T-helper 9 cell (primary cell): ENCODE results near the gene CBLN3.
"Not testable (repeated sequence)": the region's sequence is repeated elsewhere in the genome, so short reads cannot be mapped to it uniquely, and the experiment has no call there.

Experiments
- DNase-seq: peaks from one replicate; pipeline ENCODE4 v3.0.0-alpha.2; 2020

The CBLN3 gene

DNA sequence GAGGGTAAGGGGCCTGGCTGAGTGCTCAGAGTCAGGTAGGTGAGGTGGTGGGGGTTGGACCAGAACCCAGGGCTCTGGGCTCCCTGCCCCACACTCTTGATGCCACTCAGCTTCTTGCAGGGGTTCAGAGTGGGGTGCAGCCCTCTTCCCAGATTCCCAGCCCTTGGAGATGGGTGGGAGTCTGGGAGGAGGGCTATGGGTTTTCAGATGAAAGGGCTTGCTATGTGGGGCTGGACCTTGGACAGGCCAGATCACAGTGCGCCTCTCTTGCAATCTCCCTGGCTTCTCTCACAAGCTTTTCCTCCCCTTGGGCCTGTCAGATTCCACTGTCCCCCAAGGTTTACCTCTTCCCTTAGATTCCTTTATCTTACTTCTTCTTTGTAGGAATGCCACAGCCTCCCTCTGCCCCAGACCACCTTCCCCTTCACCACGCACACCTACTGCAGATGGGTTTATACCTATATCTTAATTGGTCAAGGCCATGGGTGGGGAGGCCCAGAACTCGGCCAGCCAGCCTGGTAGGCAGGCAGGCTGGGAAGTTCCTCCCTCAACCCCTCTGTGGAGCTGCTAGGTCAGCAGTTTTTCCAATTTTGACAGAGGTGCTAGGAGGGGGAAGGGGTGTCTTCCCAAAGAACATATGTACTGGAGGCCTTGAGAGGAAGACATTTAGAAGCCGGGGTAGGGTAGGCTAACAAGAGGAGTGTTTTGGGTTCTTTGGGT, 29.3 kb downstream of the CBLN3 start:
- DNase-seq = no peak

- DNase-seq = no peak
These were observed 30.0 kb downstream of the CBLN3 start for GRCh38 chr14:24399447-24399822.

DNA sequence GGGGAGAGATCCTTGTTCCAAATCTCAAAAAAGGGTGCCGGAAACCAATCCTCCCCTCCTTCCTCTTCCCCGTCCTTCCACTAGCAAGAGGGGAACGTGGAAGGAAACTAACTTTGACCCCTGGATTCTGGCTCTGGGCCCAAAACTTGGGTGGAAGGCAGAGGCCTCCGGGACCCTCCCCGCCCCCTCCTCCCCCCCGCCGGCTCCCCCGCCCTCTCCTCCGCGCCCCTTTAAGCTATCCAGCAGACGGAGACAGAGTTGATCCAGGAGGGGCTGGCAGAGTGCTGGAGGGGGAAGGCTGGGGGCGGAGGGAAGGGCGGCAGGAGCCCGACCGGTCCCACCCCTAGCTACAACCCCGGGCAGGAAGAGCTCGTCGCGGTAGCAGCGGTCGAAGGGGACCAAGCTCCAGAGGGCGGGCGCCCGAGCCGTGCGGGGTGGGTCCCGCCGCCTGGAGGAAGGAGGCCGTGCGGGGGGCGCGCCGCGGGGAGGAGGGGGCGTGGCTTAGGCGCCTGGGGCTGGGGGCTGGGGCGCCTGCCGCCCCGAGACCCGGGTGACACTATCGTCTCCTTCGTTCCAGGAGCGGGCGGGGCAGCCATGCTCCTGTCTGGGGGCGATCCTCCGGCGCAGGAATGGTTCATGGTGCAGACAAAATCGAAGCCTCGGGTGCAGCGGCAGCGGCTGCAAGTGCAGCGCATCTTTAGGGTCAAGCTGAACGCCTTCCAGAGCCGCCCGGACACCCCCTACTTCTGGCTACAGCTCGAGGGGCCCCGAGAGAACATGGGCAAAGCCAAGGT, 30.6 kb downstream of the CBLN3 start, which contains the start of gene NYNRIN:
TSS of gene NYNRIN (plus strand) at position 351 of the 794 bp plus-strand sequence. CDS start at position 595, 244 bp downstream.
- DNase-seq = peak; percentile 22

DNA sequence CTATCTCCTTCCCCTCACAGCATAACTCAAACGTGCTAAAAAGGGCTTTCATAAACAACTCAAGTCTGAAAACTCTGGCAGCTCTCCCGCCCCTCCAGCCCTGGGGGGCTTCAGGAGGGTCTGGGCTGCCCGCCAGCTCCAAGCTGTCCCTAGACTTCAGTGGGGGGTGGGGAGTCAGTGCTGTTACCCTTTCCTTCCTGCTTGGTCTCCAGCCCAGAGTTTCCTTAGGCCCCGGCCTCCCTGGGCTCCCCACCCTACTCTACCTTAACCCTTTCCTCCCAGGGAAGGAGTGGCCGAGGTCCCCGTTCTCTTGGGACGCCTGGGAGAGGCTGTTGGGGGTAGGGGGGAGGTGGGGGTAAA, 31.2 kb downstream of the CBLN3 start:
- no peak for DNase-seq

DNA sequence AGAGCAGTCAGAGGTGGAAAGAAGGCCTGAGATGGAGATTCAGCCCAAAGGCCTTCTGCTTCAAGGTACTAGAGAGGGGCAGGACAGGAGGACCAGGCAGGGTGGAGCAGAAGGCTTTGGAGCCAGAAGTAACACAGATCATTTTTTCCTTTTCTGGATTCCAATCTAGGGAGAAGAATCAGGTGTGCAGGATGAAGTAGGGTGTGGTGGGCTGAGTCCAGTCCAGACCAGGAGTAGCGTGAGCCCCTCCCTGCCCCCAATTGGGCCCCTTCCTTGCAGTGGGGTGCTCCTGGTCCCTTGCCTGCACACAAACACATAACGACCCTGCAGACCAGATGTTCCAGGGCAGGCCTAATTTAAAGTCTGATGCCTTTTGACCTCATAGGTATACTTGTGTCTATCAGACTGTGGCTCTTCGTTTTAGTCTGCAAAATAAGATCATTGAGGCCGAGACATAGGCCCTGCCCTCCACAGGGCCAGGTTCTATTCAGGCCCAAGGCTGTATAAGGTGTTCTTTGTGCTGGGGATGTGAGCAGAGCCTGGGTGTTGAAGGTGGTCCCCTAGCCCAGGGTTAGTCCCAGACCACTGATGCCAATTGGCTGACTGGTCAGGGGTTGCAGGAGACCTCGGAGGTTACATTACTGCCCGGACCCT, 31.7 kb downstream of the CBLN3 start:
- DNase-seq = no peak

DNA sequence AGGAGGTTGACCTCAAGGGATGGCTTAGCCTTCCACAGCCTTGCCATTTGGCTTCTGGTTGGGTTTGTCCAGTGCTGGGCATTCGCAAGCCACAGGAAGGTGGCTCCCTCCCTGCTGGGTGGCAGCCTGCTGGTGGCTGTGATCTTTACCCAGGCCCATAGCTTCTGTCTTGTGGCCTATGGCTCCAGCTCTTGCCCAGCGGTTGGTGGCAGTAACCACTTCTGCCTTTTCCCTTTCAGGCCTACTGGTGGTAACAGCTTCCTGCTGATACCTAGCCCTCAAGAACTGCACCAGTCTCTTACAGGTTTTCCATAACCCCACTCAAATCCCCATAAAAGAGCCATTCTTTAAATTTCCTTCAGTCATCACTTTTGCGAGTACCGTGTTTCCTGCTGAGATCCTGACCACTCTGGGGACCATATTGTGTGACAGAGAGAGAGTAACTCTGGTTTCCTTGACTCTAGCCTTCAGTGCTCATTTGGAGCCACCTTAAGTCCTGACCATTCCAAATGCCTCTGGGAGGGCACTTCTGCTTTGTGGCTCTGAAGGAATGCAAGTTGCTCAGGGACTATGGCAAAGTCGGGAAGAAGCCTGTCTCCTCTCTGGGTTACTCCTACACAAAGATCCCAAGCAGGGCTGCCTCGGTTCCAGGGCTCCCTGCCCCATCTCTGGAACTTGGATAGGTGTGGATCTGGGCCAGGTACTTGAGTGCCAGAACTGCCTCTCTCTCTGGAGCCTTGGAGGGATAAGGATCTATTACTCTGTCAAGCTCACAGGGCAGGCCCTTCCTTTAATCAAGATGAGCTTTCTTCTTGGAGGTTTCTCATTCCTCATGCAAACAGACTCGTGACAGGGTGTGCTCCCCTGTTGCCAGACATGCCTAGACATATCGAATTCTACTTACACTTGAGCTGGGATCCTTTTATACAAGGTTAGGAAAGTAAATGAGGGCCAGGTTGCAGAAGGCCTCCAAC, 33.6 kb downstream of the CBLN3 start:
- DNase-seq = no peak

DNA sequence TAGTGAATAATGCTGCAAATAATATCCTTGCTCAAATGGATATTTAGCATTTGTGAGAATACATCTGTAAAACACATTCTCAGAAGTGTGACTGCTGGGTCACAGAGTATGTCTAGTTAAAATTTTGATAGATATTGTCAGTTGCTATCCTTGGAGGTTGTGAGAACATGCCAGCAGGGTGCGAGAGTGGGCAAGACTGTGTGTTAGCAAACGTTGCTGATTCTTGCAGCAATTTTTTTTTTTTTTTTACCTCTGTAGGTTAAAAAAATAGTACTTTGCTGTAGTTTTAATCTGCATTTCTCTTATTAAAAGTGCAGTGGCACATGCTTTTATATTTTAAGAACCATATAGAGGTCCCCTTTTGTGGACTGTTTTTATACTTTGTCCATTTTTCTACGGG, 35.2 kb downstream of the CBLN3 start:
- DNase-seq = no peak

GRCh38 chr14:24392325-24393091, 37.0 kb downstream of the CBLN3 start:
- no peak for DNase-seq

DNA sequence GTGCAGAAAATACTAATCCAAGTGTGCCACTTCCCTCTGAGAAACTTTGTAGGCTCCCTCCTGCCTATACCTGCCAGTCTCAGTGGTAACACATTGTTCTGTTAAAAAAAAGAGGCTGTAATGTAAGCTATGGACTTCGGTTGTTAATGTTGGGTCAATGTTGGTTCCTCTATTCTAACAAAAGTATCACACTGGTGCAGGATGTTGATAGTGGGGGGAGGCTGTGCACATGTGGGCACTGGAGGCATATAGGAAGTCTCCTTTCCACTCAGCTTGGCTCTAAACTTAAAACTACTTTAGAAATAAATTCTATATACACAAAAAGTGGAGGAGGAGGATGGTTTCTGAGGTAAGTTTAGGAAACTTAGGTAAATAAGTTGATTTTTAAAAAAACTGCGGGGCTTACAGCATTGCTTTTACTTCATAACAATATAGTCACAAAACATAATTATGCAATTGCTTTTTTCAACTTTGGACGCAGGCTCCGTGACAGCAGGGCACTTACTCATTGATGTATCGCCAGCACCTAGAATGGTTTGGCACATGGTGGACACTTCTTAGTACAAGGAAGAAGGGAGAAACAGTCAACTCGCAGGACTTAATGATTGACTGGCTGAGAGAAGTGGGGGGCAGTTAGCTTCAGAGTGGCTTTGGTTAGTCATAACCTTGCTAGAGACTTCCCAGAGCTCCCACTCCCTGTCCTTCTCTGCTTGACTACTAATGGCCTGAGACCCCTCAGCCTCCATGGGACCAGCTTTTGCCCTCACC, 38.6 kb downstream of the CBLN3 start:
- no peak for DNase-seq

DNA sequence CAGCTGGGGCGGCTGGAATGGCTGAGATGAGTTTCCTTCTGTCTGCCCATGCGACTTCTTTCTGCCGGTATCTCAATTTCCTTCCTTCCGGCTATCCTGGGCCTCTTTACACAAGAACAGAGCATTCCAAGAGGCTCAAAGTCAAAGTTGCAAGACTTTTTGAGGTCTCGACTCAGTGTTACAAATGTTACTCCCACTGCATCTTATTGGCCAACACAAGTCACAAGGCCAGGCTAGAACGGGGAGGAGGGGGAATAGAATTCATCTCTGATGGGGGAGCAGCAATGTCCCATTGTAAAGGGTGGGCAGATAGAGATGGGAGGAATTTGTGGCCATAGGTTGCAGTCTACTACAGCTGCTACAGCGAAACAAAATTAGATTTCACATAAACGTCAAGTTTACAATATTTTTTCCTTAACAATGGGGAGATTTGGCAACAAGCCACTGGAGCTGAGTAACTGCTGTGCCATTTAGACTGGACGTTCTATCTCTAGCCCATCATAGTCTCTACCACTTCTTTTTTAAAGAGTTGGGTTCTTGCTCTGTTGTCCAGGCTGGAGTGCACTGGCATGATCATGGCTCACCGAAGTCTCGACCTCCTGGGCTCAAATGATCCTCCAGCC, 40.1 kb downstream of the CBLN3 start:
- no peak for DNase-seq

GRCh38 chr14:24388474-24389179, 40.8 kb downstream of the CBLN3 start:
- no peak for DNase-seq

DNA sequence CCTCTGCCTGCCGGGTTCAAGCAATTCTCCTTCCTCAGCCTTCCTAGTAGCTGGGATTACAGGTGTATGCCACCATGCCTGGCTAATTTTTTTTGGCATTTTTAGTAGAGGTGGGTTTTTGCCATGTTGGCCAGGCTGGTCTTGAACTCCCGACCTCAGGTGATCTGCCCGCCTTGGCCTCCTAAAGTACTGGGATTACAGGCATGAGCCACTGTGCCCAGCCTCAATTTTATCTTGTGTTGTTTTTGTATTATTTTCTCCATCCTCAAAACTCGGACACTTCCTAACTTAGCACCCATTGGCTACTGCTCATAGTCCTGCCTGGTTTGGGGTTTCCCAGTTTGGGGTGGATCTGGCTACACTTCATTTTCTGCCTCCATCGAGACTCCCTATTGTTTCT, 41.9 kb downstream of the CBLN3 start:
- not testable (repeated sequence) for DNase-seq

DNA sequence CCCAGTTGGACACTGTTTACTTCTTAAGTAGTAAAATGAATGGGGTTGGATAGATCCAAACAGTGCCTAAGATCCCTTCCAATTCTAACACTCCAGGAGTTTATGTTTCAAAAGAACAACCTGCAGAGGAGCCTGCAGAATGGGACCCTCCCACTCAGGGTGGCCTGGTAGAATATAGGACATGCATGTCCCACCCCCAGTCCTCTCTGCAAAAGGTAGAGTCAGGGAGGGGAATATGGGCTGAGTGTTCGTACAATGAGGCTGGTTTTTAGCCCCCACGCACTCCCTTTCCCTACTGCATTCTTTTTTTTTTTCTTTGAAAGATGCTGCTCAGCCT, 42.5 kb downstream of the CBLN3 start:
- no peak for DNase-seq

GRCh38 chr14:24385524-24385923, 43.9 kb downstream of the CBLN3 start:
- DNase-seq = no peak

GRCh38 chr14:24384169-24384568, 45.3 kb downstream of the CBLN3 start:
- no peak for DNase-seq

- no peak for DNase-seq
These were observed 47.5 kb downstream of the CBLN3 start for GRCh38 chr14:24382064-24382371.

GRCh38 chr14:24381363-24382063, 48.0 kb downstream of the CBLN3 start:
- DNase-seq = no peak

DNA sequence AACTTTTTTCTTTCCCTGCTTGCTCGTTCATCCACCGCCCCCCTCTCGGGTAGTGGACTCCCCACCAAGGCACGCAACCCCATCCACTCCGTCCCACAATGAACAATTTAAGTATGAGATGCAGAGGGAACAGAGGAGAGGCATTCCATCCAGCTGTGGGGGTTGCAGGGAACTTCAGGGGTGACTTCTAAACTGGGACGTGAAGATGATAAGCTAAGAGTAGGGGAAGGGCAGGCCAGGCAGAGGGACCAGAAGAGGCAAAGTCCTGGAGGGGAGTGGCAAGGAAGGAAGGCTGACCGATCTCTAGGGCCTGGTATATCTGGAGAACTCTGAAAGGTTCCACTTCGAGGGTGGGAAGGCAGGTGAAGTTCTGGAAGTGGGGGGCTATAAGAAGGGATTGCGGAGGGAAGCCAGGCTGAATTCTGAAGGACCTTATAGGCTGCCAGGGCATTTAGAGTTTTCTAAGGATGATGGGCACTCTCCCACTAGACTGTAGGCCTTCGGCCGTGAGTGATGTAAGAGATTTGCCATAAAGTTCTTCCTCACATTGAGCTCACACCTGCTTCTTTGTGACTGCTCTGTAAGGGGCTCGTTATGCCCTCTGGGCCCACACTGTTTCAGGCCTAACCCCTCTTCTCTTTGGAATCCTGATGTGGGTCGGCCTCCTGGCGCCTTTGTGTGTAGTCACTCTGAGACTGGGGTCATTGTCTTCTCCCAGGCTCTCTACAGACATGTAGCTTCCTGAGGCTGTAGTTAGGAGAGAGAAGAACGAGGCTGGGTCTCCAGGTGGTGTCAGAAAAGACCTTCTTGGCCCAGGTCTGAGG, 49.3 kb downstream of the CBLN3 start:
- DNase-seq = no peak
